H9 (cell line): ENCODE data around the gene UBA1. TPM values are rescaled to one million over a fixed set of nuclear protein-coding genes. Genes with fewer than 3 reads are reported as not detected.

Source experiments
- DNase-seq: peaks from one replicate; pipeline ENCODE4 v3.0.0-alpha.2; 2017
- H2AFZ ChIP-seq: one replicate; pipeline ENCODE4 v1.6.1; 2013; ENCODE audit warnings: mild to moderate bottlenecking, low read length, control low read depth, moderate library complexity
- H2AK5ac ChIP-seq: 2 replicates; pipeline ENCODE4 v1.6.1; 2013; ENCODE audit warnings: low read length, control low read depth, mixed read lengths; ENCODE audit not compliant: insufficient read length
- H2BK120ac ChIP-seq: one replicate; pipeline ENCODE4 v1.6.1; 2013; ENCODE audit warnings: low read depth, mild to moderate bottlenecking, low read length, control low read depth, inconsistent platforms; ENCODE audit not compliant: poor library complexity, severe bottlenecking
- H2BK12ac ChIP-seq: 2 replicates; pipeline ENCODE4 v1.6.1; 2013; ENCODE audit warnings: low read length, control low read depth, mixed read lengths, low read depth; ENCODE audit not compliant: insufficient read length
- H2BK15ac ChIP-seq: 2 replicates; pipeline ENCODE4 v1.6.1; 2013; ENCODE audit warnings: low read depth, low read length, control low read depth
- H2BK20ac ChIP-seq: one replicate; pipeline ENCODE4 v1.6.1; 2013; ENCODE audit warnings: low read depth, mild to moderate bottlenecking, low read length, control low read depth, inconsistent platforms; ENCODE audit not compliant: poor library complexity, severe bottlenecking
- H2BK5ac ChIP-seq: 2 replicates; pipeline ENCODE4 v1.6.1; 2013; ENCODE audit warnings: low read length, control low read depth, mixed read lengths; ENCODE audit not compliant: insufficient read length
- H3K14ac ChIP-seq: 2 replicates; pipeline ENCODE4 v1.6.1; 2013; ENCODE audit warnings: low read length, control low read depth; ENCODE audit not compliant: insufficient read depth
- H3K18ac ChIP-seq: 2 replicates; pipeline ENCODE4 v1.6.1; 2013; ENCODE audit warnings: low read depth, mild to moderate bottlenecking, mixed read lengths, low read length, control low read depth; ENCODE audit not compliant: insufficient read length
- H3K23ac ChIP-seq: 2 replicates; pipeline ENCODE4 v1.6.1; 2013; ENCODE audit warnings: low read length, control low read depth, mixed read lengths, low read depth; ENCODE audit not compliant: insufficient read length
- H3K23me2 ChIP-seq: 2 replicates; pipeline ENCODE4 v1.6.1; 2013; ENCODE audit warnings: low read depth, mild to moderate bottlenecking, mixed read lengths, low read length, control low read depth; ENCODE audit not compliant: insufficient read length, poor library complexity, severe bottlenecking
- H3K27ac ChIP-seq: 2 replicates; pipeline ENCODE4 v1.5.1; 2013; ENCODE audit warnings: low read length, control low read depth, mixed read lengths, low read depth; ENCODE audit not compliant: insufficient read length
- H3K27me3 ChIP-seq: 2 replicates; pipeline ENCODE4 v1.6.1; 2013; ENCODE audit warnings: low read length, control low read depth, inconsistent platforms; ENCODE audit not compliant: insufficient read depth
- H3K4ac ChIP-seq: 2 replicates; pipeline ENCODE4 v1.6.1; 2013; ENCODE audit warnings: low read depth, mild to moderate bottlenecking, control low read depth, inconsistent platforms, low read length, moderate library complexity
- H3K4me1 ChIP-seq: 2 replicates; pipeline ENCODE4 v1.6.1; 2013; ENCODE audit warnings: low read length, control low read depth, inconsistent platforms; ENCODE audit not compliant: insufficient read depth
- H3K4me2 ChIP-seq: 2 replicates; pipeline ENCODE4 v1.6.1; 2013; ENCODE audit warnings: low read length, control low read depth, mixed read lengths; ENCODE audit not compliant: insufficient read length, insufficient read depth
- H3K56ac ChIP-seq: 2 replicates; pipeline ENCODE4 v1.6.1; 2013; ENCODE audit warnings: low read depth, mild to moderate bottlenecking, mixed read lengths, low read length, control low read depth; ENCODE audit not compliant: insufficient read length
- H3K79me1 ChIP-seq: 2 replicates; pipeline ENCODE4 v1.6.1; 2013; ENCODE audit warnings: low read depth, mild to moderate bottlenecking, moderate library complexity, low read length, control low read depth, inconsistent platforms; ENCODE audit not compliant: insufficient read depth, poor library complexity, severe bottlenecking
- H3K79me2 ChIP-seq: 2 replicates; pipeline ENCODE4 v1.6.1; 2013; ENCODE audit warnings: low read length, control low read depth, inconsistent platforms; ENCODE audit not compliant: insufficient read depth
- H3K9ac ChIP-seq: 2 replicates; pipeline ENCODE4 v1.6.1; 2013; ENCODE audit warnings: low read length, control low read depth, mixed read lengths; ENCODE audit not compliant: insufficient read length; ENCODE audit errors: extremely low read depth
- H3K9me3 ChIP-seq: one replicate; pipeline ENCODE4 v1.6.1; 2013; ENCODE audit warnings: low read depth, low read length, inconsistent platforms; ENCODE audit not compliant: control insufficient read depth
- H3T11ph ChIP-seq: one replicate; pipeline ENCODE4 v1.6.1; 2013; ENCODE audit warnings: mild to moderate bottlenecking, low read length, control low read depth, inconsistent platforms
- H4K20me1 ChIP-seq: one replicate; pipeline ENCODE4 v1.6.1; 2013; ENCODE audit not compliant: control insufficient read depth, insufficient read length, insufficient read depth
- H4K5ac ChIP-seq: 2 replicates; pipeline ENCODE4 v1.6.1; 2013; ENCODE audit warnings: low read depth, mild to moderate bottlenecking, mixed read lengths, low read length, control low read depth; ENCODE audit not compliant: insufficient read length
- H4K8ac ChIP-seq: replicated peaks from 2 replicates; pipeline ENCODE4 v1.6.1; 2013; ENCODE audit warnings: low read length, control low read depth, mixed read lengths, low read depth; ENCODE audit not compliant: insufficient read length
- H4K91ac ChIP-seq: 2 replicates; pipeline ENCODE4 v1.6.1; 2013; ENCODE audit warnings: low read depth, mild to moderate bottlenecking, moderate library complexity, mixed read lengths, low read length, control low read depth; ENCODE audit not compliant: insufficient read length
- H3K27ac Mint-ChIP-seq, 3 experiments: 2 replicates in 2 of 3; 3 replicates in 1 of 3; pipeline ENCODE4 v1.8.0; 2020 to 2021; ENCODE audit warnings: mixed read lengths in 3 of 3, mild to moderate bottlenecking in 1 of 3, moderate library complexity in 1 of 3
- H3K27me3 Mint-ChIP-seq: 2 replicates; pipeline ENCODE4 v1.8.0; 2021; ENCODE audit warnings: low read depth, mild to moderate bottlenecking, moderate library complexity, mixed read lengths
- H3K36me3 Mint-ChIP-seq, 3 experiments: 2 replicates in 2 of 3; 3 replicates in 1 of 3; pipeline ENCODE4 v1.8.0; 2020 to 2021; ENCODE audit warnings: low read depth in 3 of 3, mixed read lengths in 3 of 3; ENCODE audit not compliant: insufficient read depth in 1 of 3
- H3K4me1 Mint-ChIP-seq, 2 experiments: 2 replicates each; pipeline ENCODE4 v1.8.0; 2020; ENCODE audit warnings: mixed read lengths in 2 of 2
- H3K4me3 Mint-ChIP-seq, 2 experiments: 2 replicates in 1 of 2; 3 replicates in 1 of 2; pipeline ENCODE4 v1.8.0; 2020 to 2021; ENCODE audit warnings: mild to moderate bottlenecking in 2 of 2, mixed read lengths in 2 of 2, moderate library complexity in 1 of 2
- H3K9me3 Mint-ChIP-seq, 2 experiments: 2 replicates in 1 of 2; 3 replicates in 1 of 2; pipeline ENCODE4 v1.8.0; 2020; ENCODE audit warnings: mild to moderate bottlenecking in 2 of 2, mixed read lengths in 2 of 2, moderate library complexity in 1 of 2
- CTCF ChIP-seq: fragments of 200-600 bp; sonication (generic); conservative IDR thresholded peaks from 3 replicates; pipeline ENCODE4 v1.8.0; 2021; ENCODE audit warnings: antibody characterized with exemption, mild to moderate bottlenecking
- WGBS: extraction: QIAGEN DNeasy Blood & Tissue Kit; methylation state at CpG from one replicate; pipeline ENCODE4 v1.1.7; 2013; ENCODE audit warnings: missing lambda C conversion rate, low lambda C conversion rate, mixed read lengths; ENCODE audit not compliant: insufficient read length; ENCODE audit errors: extremely low coverage; 5-methylcytosine and 5-hydroxymethylcytosine counted together
- total RNA-seq: library from RNA; stranded (reverse); gene quantifications from 2 replicates; pipeline ENCODE4 v1.2.1, GENCODE V29; 2021

Gene UBA1
- total RNA-seq, 1 experiment from 2014 or later: 427 TPM

- peaks cover 25% of the 10 kb centered on the region; the same call in 1 of the 2 replicates for H3K79me2 ChIP-seq
Observed at GRCh38 chrX:47218920-47219815, 25.5 kb downstream of the UBA1 start.

More at GRCh38 chrX:47218920-47219815, 25.5 kb downstream of the UBA1 start:
- peak overlapping the region; percentile 92 to 96 for H3K4me3 Mint-ChIP-seq
- H3K23me2 ChIP-seq: peaks cover 14% of the 10 kb centered on the region
- H4K91ac ChIP-seq: no peak overlapping the region
- peak; percentile 55 for DNase-seq
- no peak overlapping the region for H2AK5ac ChIP-seq
- no peaks in the 10 kb centered on the region for H3K27me3 ChIP-seq
- H4K20me1 ChIP-seq: no peaks in the 10 kb centered on the region
- H3K27me3 Mint-ChIP-seq: no peaks in the 10 kb centered on the region; the same call in 1 of the 2 replicates
- H3K18ac ChIP-seq: peak overlapping the region; percentile 90
- peak overlapping the region; percentile 91 for H3K9ac ChIP-seq
- no peak overlapping the region for H2BK120ac ChIP-seq
- no peak overlapping the region for H3K27ac ChIP-seq
- peak overlapping the region; percentile 29 for H3K56ac ChIP-seq
- no peaks in the 10 kb centered on the region for H3K9me3 ChIP-seq
- H3K9me3 Mint-ChIP-seq: peaks cover 0 to 2% of the 10 kb centered on the region in 2 experiments; a peak in 2 of 5 replicates
- peaks cover 6% of the 10 kb centered on the region; the same call in 1 of the 2 replicates for H3K4me1 ChIP-seq
- no peak overlapping the region for H2BK5ac ChIP-seq
- H3K79me1 ChIP-seq: peaks cover 5% of the 10 kb centered on the region
- H4K5ac ChIP-seq: peak overlapping the region; percentile 19
- H4K8ac ChIP-seq: no peak overlapping the region
- peaks cover 51 to 65% (median 63%) of the 10 kb centered on the region in 3 experiments for H3K36me3 Mint-ChIP-seq
- TF ChIP-seq CTCF: no peak
- H3K4me2 ChIP-seq: peak overlapping the region; percentile 95
- H3K23ac ChIP-seq: no peak overlapping the region
- peak overlapping the region; percentile 19 to 92 (median 85); a peak in 6 of 7 replicates for H3K27ac Mint-ChIP-seq
- H2BK12ac ChIP-seq: no peak overlapping the region
- peak overlapping the region; percentile 89 for H3K14ac ChIP-seq
- H3T11ph ChIP-seq: no peak overlapping the region
- no peak overlapping the region for H2BK15ac ChIP-seq
- no peak overlapping the region for H2BK20ac ChIP-seq
- no peak overlapping the region for H3K4ac ChIP-seq
- H2AFZ ChIP-seq: no peak overlapping the region
- WGBS: no CpG with 5 or more reads among the region's 60 CpGs
- peaks cover 36 to 38% of the 10 kb centered on the region in 2 experiments for H3K4me1 Mint-ChIP-seq
